Stimulated activated CD8-positive, alpha-beta memory T cell treated with anti-CD3 and anti-CD28 coated beads, Interleukin-4, amount 100 ng/mL, for 48 hours (primary cell): Measurements from ENCODE around the gene EIF4EBP3.

ENCODE experiments used
- DNase-seq: peaks from one replicate; pipeline ENCODE4 v3.0.0-alpha.2; 2020

Gene EIF4EBP3

GRCh38 chr5:140557136-140557805 is 9.8 kb downstream of the EIF4EBP3 start, which contains the start of gene SRA1:
Gene SRA1, minus strand, starts transcription at chr5:140557473. Its CDS starts 21 bp downstream, at chr5:140557452.
- DNase-seq, result peak; percentile 95

GRCh38 chr5:140557965-140558364 is 10.5 kb downstream of the EIF4EBP3 start:
- DNase-seq, result no peak

- no peak for DNase-seq
Observed at GRCh38 chr5:140558542-140558941, 11.1 kb downstream of the EIF4EBP3 start.

- DNase-seq, result no peak
Observed at GRCh38 chr5:140560227-140560626, 12.8 kb downstream of the EIF4EBP3 start.

- no peak for DNase-seq
Observed at GRCh38 chr5:140561753-140562523, 14.5 kb downstream of the EIF4EBP3 start.

GRCh38 chr5:140563596-140563995 is 16.1 kb downstream of the EIF4EBP3 start:
- DNase-seq, result no peak

GRCh38 chr5:140564196-140565023 is 16.9 kb downstream of the EIF4EBP3 start, which contains the start of the genes APBB3 and SLC35A4:
Gene APBB3, minus strand, starts transcription at chr5:140564598. Its CDS starts 353 bp downstream, at chr5:140564245.
Gene SLC35A4, plus strand, starts transcription at chr5:140564828. Its CDS starts 2,342 bp downstream, at chr5:140567170.
- DNase-seq, result peak; percentile 96

- DNase-seq, result no peak
Observed at GRCh38 chr5:140565024-140565779, 17.7 kb downstream of the EIF4EBP3 start.

- no peak for DNase-seq
Observed at GRCh38 chr5:140565780-140566095, 18.3 kb downstream of the EIF4EBP3 start.

GRCh38 chr5:140566665-140567064 is 19.2 kb downstream of the EIF4EBP3 start:
- no peak for DNase-seq

GRCh38 chr5:140567136-140567818 is 19.8 kb downstream of the EIF4EBP3 start:
- no peak for DNase-seq

- no peak for DNase-seq
Observed at GRCh38 chr5:140567871-140568270, 20.4 kb downstream of the EIF4EBP3 start.

- DNase-seq, result peak; percentile 23
Observed at GRCh38 chr5:140568443-140569063, 21.1 kb downstream of the EIF4EBP3 start.

- DNase-seq, result peak; percentile 20
Observed at GRCh38 chr5:140569197-140569596, 21.7 kb downstream of the EIF4EBP3 start.

- peak; percentile 18 for DNase-seq
Observed at GRCh38 chr5:140570058-140570457, 22.6 kb downstream of the EIF4EBP3 start.

- DNase-seq, result peak; percentile 18
Observed at GRCh38 chr5:140570488-140570887, 23.0 kb downstream of the EIF4EBP3 start.

- DNase-seq, result peak; percentile 15
Observed at GRCh38 chr5:140571105-140571504, 23.6 kb downstream of the EIF4EBP3 start.

- peak; percentile 18 for DNase-seq
Observed at GRCh38 chr5:140573683-140574082, 26.2 kb downstream of the EIF4EBP3 start.

- peak; percentile 14 for DNase-seq
Observed at GRCh38 chr5:140574165-140574564, 26.7 kb downstream of the EIF4EBP3 start.

- peak; percentile 35 for DNase-seq
Observed at GRCh38 chr5:140575309-140575708, 27.8 kb downstream of the EIF4EBP3 start.

GRCh38 chr5:140576776-140577201 is 29.3 kb downstream of the EIF4EBP3 start:
- peak; percentile 12 for DNase-seq
